Duodenal mucosa (tissue), 2 donors: ENCODE data around the gene MAGI2.

Experiments used
- H3K27ac ChIP-seq: one replicate; pipeline ENCODE4 v1.7.0; 2013; ENCODE audit warnings: low read depth, low read length
- H3K27me3 ChIP-seq, 2 donors: one replicate each; pipeline ENCODE4 v1.7.0; 2013; ENCODE audit warnings: low read length in 2 of 2, control low read depth in 1 of 2; ENCODE audit not compliant: insufficient read depth in 2 of 2, control insufficient read depth in 1 of 2
- H3K36me3 ChIP-seq, 2 donors: one replicate each; pipeline ENCODE4 v1.7.0; 2013; ENCODE audit warnings: low read length in 2 of 2, control low read depth in 1 of 2; ENCODE audit not compliant: insufficient read depth in 2 of 2, control insufficient read depth in 1 of 2
- H3K4me1 ChIP-seq, 2 donors: one replicate each; pipeline ENCODE4 v1.7.0; 2013; ENCODE audit warnings: low read length in 2 of 2, control low read depth in 1 of 2; ENCODE audit not compliant: insufficient read depth in 2 of 2, control insufficient read depth in 1 of 2
- H3K4me3 ChIP-seq, 2 donors: one replicate each; pipeline ENCODE4 v1.7.0; 2013; ENCODE audit warnings: low read length in 2 of 2, low read depth in 1 of 2
- H3K9ac ChIP-seq, 2 donors: one replicate each; pipeline ENCODE4 v1.7.0; 2013; ENCODE audit warnings: low read length in 2 of 2, low read depth in 1 of 2
- H3K9me3 ChIP-seq, 2 donors: one replicate each; pipeline ENCODE4 v1.7.0; 2013; ENCODE audit warnings: low read length in 2 of 2, control low read depth in 1 of 2; ENCODE audit not compliant: control insufficient read depth in 1 of 2

Gene MAGI2

GRCh38 chr7:79420464-79420863, 33.0 kb downstream of the MAGI2 start:
- Histone ChIP-seq H3K36me3 (no peaks in the 10 kb centered on the region), H3K4me1 (no peaks in the 10 kb centered on the region), H3K27me3 (no peaks in the 10 kb centered on the region), H3K9me3 (no peaks in the 10 kb centered on the region), H3K27ac (no peak overlapping the region), H3K9ac (no peak overlapping the region), H3K4me3 (no peak overlapping the region)

GRCh38 chr7:79414910-79415309, 38.6 kb downstream of the MAGI2 start:
- no peak overlapping the region for H3K27ac ChIP-seq
- no peaks in the 10 kb centered on the region for H3K36me3 ChIP-seq
- no peak overlapping the region for H3K9ac ChIP-seq
- no peak overlapping the region for H3K4me3 ChIP-seq
- H3K4me1 ChIP-seq: no peaks in the 10 kb centered on the region
- no peaks in the 10 kb centered on the region for H3K9me3 ChIP-seq
- no peaks in the 10 kb centered on the region for H3K27me3 ChIP-seq

GRCh38 chr7:79412915-79413314, 40.6 kb downstream of the MAGI2 start:
- H3K9ac ChIP-seq: no peak overlapping the region
- H3K27ac ChIP-seq: no peak overlapping the region
- no peaks in the 10 kb centered on the region for H3K27me3 ChIP-seq
- no peaks in the 10 kb centered on the region for H3K9me3 ChIP-seq
- H3K4me3 ChIP-seq: no peak overlapping the region
- no peaks in the 10 kb centered on the region for H3K4me1 ChIP-seq
- H3K36me3 ChIP-seq: no peaks in the 10 kb centered on the region

- H3K4me1 ChIP-seq: no peaks in the 10 kb centered on the region
- H3K4me3 ChIP-seq: no peak overlapping the region
- H3K9me3 ChIP-seq: no peaks in the 10 kb centered on the region
- H3K36me3 ChIP-seq: no peaks in the 10 kb centered on the region
- H3K27ac ChIP-seq: no peak overlapping the region
- H3K27me3 ChIP-seq: no peaks in the 10 kb centered on the region
- no peak overlapping the region for H3K9ac ChIP-seq
Observed at GRCh38 chr7:79412438-79412837, 41.0 kb downstream of the MAGI2 start.

- H3K27ac ChIP-seq: no peak overlapping the region
- no peak overlapping the region for H3K4me3 ChIP-seq
- no peaks in the 10 kb centered on the region for H3K36me3 ChIP-seq
- no peaks in the 10 kb centered on the region for H3K4me1 ChIP-seq
- H3K9ac ChIP-seq: no peak overlapping the region
- H3K9me3 ChIP-seq: no peaks in the 10 kb centered on the region
- no peaks in the 10 kb centered on the region for H3K27me3 ChIP-seq
Observed at GRCh38 chr7:79410345-79410744, 43.1 kb downstream of the MAGI2 start.

GRCh38 chr7:79407351-79407750, 46.1 kb downstream of the MAGI2 start:
- Histone ChIP-seq H3K4me1 (no peaks in the 10 kb centered on the region), H3K9me3 (no peaks in the 10 kb centered on the region), H3K27ac (no peak overlapping the region), H3K4me3 (no peak overlapping the region), H3K36me3 (no peaks in the 10 kb centered on the region), H3K9ac (no peak overlapping the region), H3K27me3 (no peaks in the 10 kb centered on the region)

- H3K4me1 ChIP-seq: no peaks in the 10 kb centered on the region
- no peaks in the 10 kb centered on the region for H3K27me3 ChIP-seq
- no peak overlapping the region for H3K27ac ChIP-seq
- H3K4me3 ChIP-seq: no peak overlapping the region
- no peaks in the 10 kb centered on the region for H3K9me3 ChIP-seq
- H3K9ac ChIP-seq: no peak overlapping the region
- no peaks in the 10 kb centered on the region for H3K36me3 ChIP-seq
Observed at GRCh38 chr7:79406371-79406770, 47.1 kb downstream of the MAGI2 start.

GRCh38 chr7:79405368-79405767, 48.1 kb downstream of the MAGI2 start:
- no peak overlapping the region for H3K4me3 ChIP-seq
- H3K9me3 ChIP-seq: no peaks in the 10 kb centered on the region
- H3K4me1 ChIP-seq: no peaks in the 10 kb centered on the region
- H3K9ac ChIP-seq: no peak overlapping the region
- H3K36me3 ChIP-seq: no peaks in the 10 kb centered on the region
- H3K27me3 ChIP-seq: no peaks in the 10 kb centered on the region
- no peak overlapping the region for H3K27ac ChIP-seq

GRCh38 chr7:79403879-79404278, 49.6 kb downstream of the MAGI2 start:
- no peaks in the 10 kb centered on the region for H3K36me3 ChIP-seq
- no peaks in the 10 kb centered on the region for H3K9me3 ChIP-seq
- no peak overlapping the region for H3K27ac ChIP-seq
- no peaks in the 10 kb centered on the region for H3K4me1 ChIP-seq
- H3K9ac ChIP-seq: no peak overlapping the region
- H3K27me3 ChIP-seq: no peaks in the 10 kb centered on the region
- no peak overlapping the region for H3K4me3 ChIP-seq

GRCh38 chr7:79403451-79403850, 50.0 kb downstream of the MAGI2 start:
- H3K9ac ChIP-seq: no peak overlapping the region
- no peak overlapping the region for H3K4me3 ChIP-seq
- no peaks in the 10 kb centered on the region for H3K36me3 ChIP-seq
- no peak overlapping the region for H3K27ac ChIP-seq
- no peaks in the 10 kb centered on the region for H3K9me3 ChIP-seq
- H3K27me3 ChIP-seq: no peaks in the 10 kb centered on the region
- H3K4me1 ChIP-seq: no peaks in the 10 kb centered on the region

GRCh38 chr7:79401254-79401653, 52.2 kb downstream of the MAGI2 start:
- Histone ChIP-seq H3K36me3 (no peaks in the 10 kb centered on the region), H3K4me1 (no peaks in the 10 kb centered on the region), H3K9me3 (no peaks in the 10 kb centered on the region), H3K4me3 (no peak overlapping the region), H3K9ac (no peak overlapping the region), H3K27me3 (no peaks in the 10 kb centered on the region), H3K27ac (no peak overlapping the region)
